Ectodermal cell (in vitro differentiated cells): ENCODE data around the gene TRIM67.

Experiments used
- H3K27ac ChIP-seq: 2 replicates; pipeline ENCODE4 v1.7.0; 2013; ENCODE audit warnings: mild to moderate bottlenecking, low read depth, low read length; ENCODE audit not compliant: insufficient read depth, poor library complexity, severe bottlenecking
- H3K27me3 ChIP-seq: 2 replicates; pipeline ENCODE4 v1.7.0; 2013; ENCODE audit warnings: mild to moderate bottlenecking, low read length; ENCODE audit not compliant: insufficient read depth, control insufficient read depth, poor library complexity, severe bottlenecking
- H3K36me3 ChIP-seq: one replicate; pipeline ENCODE4 v1.7.0; 2013; ENCODE audit warnings: low read length; ENCODE audit not compliant: control insufficient read depth, insufficient read depth
- H3K4me1 ChIP-seq: one replicate; pipeline ENCODE4 v1.7.0; 2013; ENCODE audit warnings: low read length; ENCODE audit not compliant: control insufficient read depth, insufficient read depth
- H3K4me3 ChIP-seq: 2 replicates; pipeline ENCODE4 v1.7.0; 2013; ENCODE audit warnings: low read depth, low read length, control low read depth; ENCODE audit not compliant: insufficient read depth
- H3K9me3 ChIP-seq: 2 replicates; pipeline ENCODE4 v1.7.0; 2013; ENCODE audit warnings: mild to moderate bottlenecking, low read length, moderate library complexity; ENCODE audit not compliant: control insufficient read depth
- WGBS, 2 experiments: methylation state at CpG; one replicate each; pipeline ENCODE4 v1.1.7; 2013; ENCODE audit warnings: missing lambda C conversion rate in 2 of 2; 5-methylcytosine and 5-hydroxymethylcytosine counted together

Gene TRIM67

GRCh38 chr1:231193710-231194340, 32.0 kb downstream of the TRIM67 start:
- peaks cover 8% of the 10 kb centered on the region for H3K4me1 ChIP-seq
- no peaks in the 10 kb centered on the region for H3K36me3 ChIP-seq
- no peaks in the 10 kb centered on the region for H3K9me3 ChIP-seq
- no peak overlapping the region for H3K27ac ChIP-seq
- no peak overlapping the region for H3K4me3 ChIP-seq
- H3K27me3 ChIP-seq, result no peaks in the 10 kb centered on the region
- WGBS, 2 experiments, result 71 to 77% methylated on average over 10 of the region's 10 CpGs

- H3K27ac ChIP-seq, result no peak overlapping the region
- no peaks in the 10 kb centered on the region for H3K9me3 ChIP-seq
- no peak overlapping the region for H3K4me3 ChIP-seq
- no peaks in the 10 kb centered on the region for H3K27me3 ChIP-seq
- peaks cover 8% of the 10 kb centered on the region for H3K4me1 ChIP-seq
- 87 to 96% methylated on average over 1 to 2 of the region's 2 CpGs for WGBS, 2 experiments
- no peaks in the 10 kb centered on the region for H3K36me3 ChIP-seq
Observed at GRCh38 chr1:231194476-231194842, 32.6 kb downstream of the TRIM67 start.

GRCh38 chr1:231194843-231195516, 33.1 kb downstream of the TRIM67 start:
- H3K27ac ChIP-seq, result no peak overlapping the region
- no peaks in the 10 kb centered on the region for H3K36me3 ChIP-seq
- no peak overlapping the region for H3K4me3 ChIP-seq
- H3K9me3 ChIP-seq, result no peaks in the 10 kb centered on the region
- no peaks in the 10 kb centered on the region for H3K27me3 ChIP-seq
- 94 to 95% methylated on average over 8 of the region's 8 CpGs for WGBS, 2 experiments
- peaks cover 8% of the 10 kb centered on the region for H3K4me1 ChIP-seq

DNA sequence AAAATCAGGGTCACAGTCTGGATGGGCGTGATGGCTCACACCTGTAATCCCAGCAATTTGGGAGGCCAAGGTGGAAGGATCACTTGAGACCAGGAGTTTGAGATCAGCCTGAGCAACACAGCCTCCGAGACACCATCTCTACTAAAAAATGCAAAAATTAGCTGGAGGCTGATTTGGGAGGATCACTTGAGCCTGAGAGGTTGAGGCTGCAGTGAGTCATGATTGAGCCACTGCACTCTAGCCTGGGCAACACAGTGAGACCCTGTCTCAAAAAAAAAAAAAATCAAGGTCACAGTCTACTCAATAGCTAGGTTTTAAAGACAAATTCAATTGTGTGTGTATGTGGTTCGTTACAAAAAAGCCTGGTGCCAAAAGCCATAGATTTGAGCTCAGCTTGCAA, 34.4 kb downstream of the TRIM67 start:
- Histone ChIP-seq H3K4me3 (no peak overlapping the region), H3K27me3 (peaks cover 1% of the 10 kb centered on the region), H3K4me1 (peaks cover 8% of the 10 kb centered on the region), H3K27ac (no peak overlapping the region), H3K36me3 (no peaks in the 10 kb centered on the region), H3K9me3 (no peaks in the 10 kb centered on the region)
- WGBS, 2 experiments, result 93 to 94% methylated on average over 3 of the region's 3 CpGs

GRCh38 chr1:231196728-231197127, 34.9 kb downstream of the TRIM67 start:
- Histone ChIP-seq H3K36me3 (no peaks in the 10 kb centered on the region), H3K27me3 (peaks cover 6% of the 10 kb centered on the region)
- 90 to 98% methylated on average over 2 of the region's 2 CpGs for WGBS, 2 experiments

DNA sequence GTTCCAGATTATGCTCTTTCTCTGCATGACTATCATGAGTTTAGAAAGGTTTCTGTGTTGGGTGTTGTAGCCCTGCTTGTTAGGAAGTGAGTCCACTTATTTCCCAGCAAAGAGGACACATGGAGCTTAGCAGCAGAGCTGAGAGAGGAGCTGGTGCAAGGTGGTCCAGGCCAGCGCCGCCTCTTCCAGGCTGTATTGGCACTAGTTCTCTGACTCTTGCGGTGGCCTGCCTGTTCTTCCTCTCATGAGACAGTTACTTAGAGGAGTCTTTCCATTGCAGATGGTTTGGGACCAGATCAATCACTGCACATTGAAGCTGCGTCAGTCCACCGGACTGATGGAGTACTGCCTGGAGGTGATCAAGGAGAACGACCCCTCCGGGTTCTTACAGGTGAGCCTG, 38.0 kb downstream of the TRIM67 start:
- no peaks in the 10 kb centered on the region for H3K4me1 ChIP-seq
- 97 to 98% methylated on average over 7 of the region's 7 CpGs for WGBS, 2 experiments
- H3K27ac ChIP-seq, result no peak overlapping the region
- H3K9me3 ChIP-seq, result no peaks in the 10 kb centered on the region
- no peaks in the 10 kb centered on the region for H3K36me3 ChIP-seq
- H3K27me3 ChIP-seq, result peaks cover 14% of the 10 kb centered on the region
- H3K4me3 ChIP-seq, result no peak overlapping the region

More at GRCh38 chr1:231196728-231197127, 34.9 kb downstream of the TRIM67 start:
- H3K9me3 ChIP-seq, result no peaks in the 10 kb centered on the region
- peaks cover 8% of the 10 kb centered on the region for H3K4me1 ChIP-seq
- no peak overlapping the region for H3K4me3 ChIP-seq
- H3K27ac ChIP-seq, result no peak overlapping the region

GRCh38 chr1:231200388-231201031, 38.7 kb downstream of the TRIM67 start:
- Histone ChIP-seq H3K9me3 (no peaks in the 10 kb centered on the region), H3K27me3 (peaks cover 14% of the 10 kb centered on the region), H3K4me1 (no peaks in the 10 kb centered on the region), H3K27ac (no peak overlapping the region), H3K4me3 (no peak overlapping the region), H3K36me3 (no peaks in the 10 kb centered on the region)
- WGBS, 2 experiments, result 90% methylated on average over 8 of the region's 8 CpGs

DNA sequence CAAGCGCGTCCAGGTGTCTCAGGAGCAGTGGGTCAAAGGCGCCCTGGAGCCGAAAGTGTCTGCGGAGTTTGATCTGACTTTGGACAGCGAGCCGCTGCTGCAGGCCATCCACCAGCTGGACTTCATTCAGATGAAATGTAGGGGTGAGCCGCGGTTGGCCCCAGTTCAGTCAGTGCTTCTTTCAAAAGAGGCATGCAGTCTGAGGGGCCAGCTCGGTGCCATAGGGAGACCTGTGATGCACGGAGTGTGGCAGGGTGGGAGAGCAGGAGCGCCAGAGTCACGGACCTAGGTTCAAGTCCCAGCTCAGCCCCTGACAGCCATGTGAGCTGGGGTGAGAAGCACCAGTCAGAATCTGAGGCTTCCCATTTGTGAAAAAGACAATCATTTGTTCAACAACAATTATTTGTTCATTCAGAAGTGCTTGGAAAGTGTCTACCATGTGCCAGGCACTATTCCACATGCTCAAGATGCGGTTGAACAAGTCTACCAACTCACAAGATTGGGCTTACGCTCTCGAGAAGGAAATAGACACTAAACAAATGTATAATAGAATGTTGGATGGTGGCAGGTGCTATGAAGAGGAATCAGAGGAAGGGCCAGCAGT, 39.6 kb downstream of the TRIM67 start:
- H3K9me3 ChIP-seq, result no peaks in the 10 kb centered on the region
- no peak overlapping the region for H3K27ac ChIP-seq
- no peaks in the 10 kb centered on the region for H3K36me3 ChIP-seq
- no peak overlapping the region for H3K4me3 ChIP-seq
- WGBS, 2 experiments, result 93 to 95% methylated on average over 16 of the region's 16 CpGs
- peaks cover 14% of the 10 kb centered on the region for H3K27me3 ChIP-seq
- H3K4me1 ChIP-seq, result no peaks in the 10 kb centered on the region

GRCh38 chr1:231201979-231202633, 40.2 kb downstream of the TRIM67 start:
- peaks cover 14% of the 10 kb centered on the region for H3K27me3 ChIP-seq
- no peaks in the 10 kb centered on the region for H3K9me3 ChIP-seq
- H3K4me1 ChIP-seq, result no peaks in the 10 kb centered on the region
- no peaks in the 10 kb centered on the region for H3K36me3 ChIP-seq
- H3K4me3 ChIP-seq, result no peak overlapping the region
- WGBS, 2 experiments, result 85 to 89% methylated on average over 5 of the region's 5 CpGs
- no peak overlapping the region for H3K27ac ChIP-seq
